AG04449 (cell line): Measurements from ENCODE around the gene KRTAP2-1.
"Not testable (repeated sequence)": the region's sequence is repeated elsewhere in the genome, so short reads cannot be mapped to it uniquely, and the experiment has no call there.

Experiments used
- CTCF ChIA-PET: fragments of 350-600 bp; formaldehyde crosslinking; extraction: SDS; loops from one replicate; lab custom pipeline; 2021; ENCODE audit warnings: antibody characterized with exemption; lab: Yijun Ruan, JAX
- POLR2A ChIA-PET: fragments of 400-600, 350-600 bp; formaldehyde crosslinking; extraction: SDS; loops from one replicate; lab custom pipeline; 2020; ENCODE audit warnings: antibody characterized with exemption, inconsistent platforms; lab: Yijun Ruan, JAX
- DNase-seq: peaks from one replicate; pipeline ENCODE4 v3.0.0-alpha.2; 2010; ENCODE audit warnings: low read depth, low spot score
- H3K4me3 ChIP-seq: 2 replicates; pipeline ENCODE4 v1.5.1; 2011; ENCODE audit warnings: low read depth, mild to moderate bottlenecking, control low read depth, low read length
- TF ChIP-seq, protein P1 (sequence below): IDR thresholded peaks from one replicate; pipeline ENCODE4 v1.5.1; 2011; ENCODE audit warnings: mild to moderate bottlenecking, moderate library complexity, low read length, control low read depth, inconsistent platforms; ENCODE audit not compliant: insufficient read depth; ENCODE audit errors: missing control alignments

The KRTAP2-1 gene

DNA sequence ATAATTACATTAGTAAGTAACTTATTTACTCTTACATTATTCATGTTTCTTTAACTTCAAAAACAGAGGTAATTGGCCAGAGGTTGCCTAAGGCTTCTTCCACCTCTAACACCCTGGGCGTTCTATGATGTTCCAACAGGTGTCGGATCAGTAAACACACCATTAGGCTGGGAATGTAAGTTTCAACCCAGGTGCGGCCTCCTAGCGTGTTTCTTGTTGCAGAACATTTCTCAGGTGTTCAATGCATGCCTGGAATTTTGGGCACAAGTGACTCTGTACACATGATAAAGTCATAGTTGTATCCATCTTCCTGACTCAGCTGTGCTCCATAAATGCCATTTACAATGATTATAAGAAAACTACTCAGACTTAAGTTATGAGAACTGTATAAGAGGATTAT is 6.9 kb upstream of the KRTAP2-1 start:
- no peak for DNase-seq
- CTCF ChIA-PET: interaction anchor here (1.1 to 1.4 kb wide), 2 partner anchors 268 to 595 kb away, joined by 3 to 4 read pairs; no protein-coding TSS in a partner anchor
- POLR2A ChIA-PET: no interaction called here
- H3K4me3 ChIP-seq: no peak overlapping the region
- TF ChIP-seq, protein P1, sequence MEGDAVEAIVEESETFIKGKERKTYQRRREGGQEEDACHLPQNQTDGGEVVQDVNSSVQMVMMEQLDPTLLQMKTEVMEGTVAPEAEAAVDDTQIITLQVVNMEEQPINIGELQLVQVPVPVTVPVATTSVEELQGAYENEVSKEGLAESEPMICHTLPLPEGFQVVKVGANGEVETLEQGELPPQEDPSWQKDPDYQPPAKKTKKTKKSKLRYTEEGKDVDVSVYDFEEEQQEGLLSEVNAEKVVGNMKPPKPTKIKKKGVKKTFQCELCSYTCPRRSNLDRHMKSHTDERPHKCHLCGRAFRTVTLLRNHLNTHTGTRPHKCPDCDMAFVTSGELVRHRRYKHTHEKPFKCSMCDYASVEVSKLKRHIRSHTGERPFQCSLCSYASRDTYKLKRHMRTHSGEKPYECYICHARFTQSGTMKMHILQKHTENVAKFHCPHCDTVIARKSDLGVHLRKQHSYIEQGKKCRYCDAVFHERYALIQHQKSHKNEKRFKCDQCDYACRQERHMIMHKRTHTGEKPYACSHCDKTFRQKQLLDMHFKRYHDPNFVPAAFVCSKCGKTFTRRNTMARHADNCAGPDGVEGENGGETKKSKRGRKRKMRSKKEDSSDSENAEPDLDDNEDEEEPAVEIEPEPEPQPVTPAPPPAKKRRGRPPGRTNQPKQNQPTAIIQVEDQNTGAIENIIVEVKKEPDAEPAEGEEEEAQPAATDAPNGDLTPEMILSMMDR: no peak

DNA sequence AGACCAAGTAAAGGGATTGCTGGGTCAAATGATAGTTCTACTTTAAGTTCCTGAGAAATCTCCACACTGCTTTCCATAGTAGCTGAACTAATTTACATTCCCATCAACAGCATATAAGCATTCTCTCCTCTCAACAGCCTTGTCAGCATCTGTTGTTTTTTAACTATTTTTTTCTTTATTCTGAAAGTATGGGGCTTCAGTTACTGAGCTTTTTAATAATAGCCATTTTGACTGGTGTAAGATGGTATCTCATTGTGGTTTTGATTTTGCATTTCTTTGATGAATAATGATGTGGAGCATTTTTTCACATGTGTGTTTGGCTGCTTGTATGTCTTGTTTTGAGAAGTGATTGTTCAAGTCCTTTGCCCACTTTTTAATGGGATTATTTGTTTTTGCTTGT is 5.5 kb upstream of the KRTAP2-1 start:
- ChIA-PET POLR2A (no interaction called here), CTCF (interaction anchor here (0.6 to 1.4 kb wide), 2 partner anchors 270 to 338 kb away, joined by 3 to 4 read pairs; no protein-coding TSS in a partner anchor)
- H3K4me3 ChIP-seq: no peak overlapping the region
- DNase-seq: no peak
- TF ChIP-seq, protein P1: no peak

DNA sequence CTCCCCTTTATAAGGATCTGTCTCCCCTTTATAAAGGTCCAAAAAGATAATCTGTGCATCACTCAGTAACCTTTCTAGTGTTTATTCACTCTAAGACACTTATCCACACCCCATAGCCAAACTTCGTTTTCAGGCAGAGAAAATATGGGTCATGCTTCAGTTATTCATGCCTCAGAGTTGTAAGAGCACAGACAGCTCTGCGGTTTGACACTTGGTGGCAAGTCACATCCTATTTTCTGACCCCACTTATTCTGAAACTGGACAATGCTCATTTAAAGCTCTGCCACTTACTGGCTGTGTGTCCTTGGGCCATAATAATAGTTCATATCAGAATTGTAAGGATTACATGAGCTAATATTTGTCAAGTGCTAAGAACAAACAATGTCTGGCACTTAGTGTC is 2.0 kb upstream of the KRTAP2-1 start:
- POLR2A ChIA-PET: interaction anchor here (1.0 to 2.1 kb wide), 3 partner anchors 10 to 193 kb away, joined by 4 to 31 read pairs (median 4); partner anchors contain the start of gene KRTAP2-3
- no peak overlapping the region for H3K4me3 ChIP-seq
- TF ChIP-seq, protein P1: no peak
- DNase-seq: no peak
- CTCF ChIA-PET: interaction anchor here (1.0 to 1.9 kb wide), 3 partner anchors 9 to 614 kb away, joined by 3 to 10 read pairs (median 3); no protein-coding TSS in a partner anchor

DNA sequence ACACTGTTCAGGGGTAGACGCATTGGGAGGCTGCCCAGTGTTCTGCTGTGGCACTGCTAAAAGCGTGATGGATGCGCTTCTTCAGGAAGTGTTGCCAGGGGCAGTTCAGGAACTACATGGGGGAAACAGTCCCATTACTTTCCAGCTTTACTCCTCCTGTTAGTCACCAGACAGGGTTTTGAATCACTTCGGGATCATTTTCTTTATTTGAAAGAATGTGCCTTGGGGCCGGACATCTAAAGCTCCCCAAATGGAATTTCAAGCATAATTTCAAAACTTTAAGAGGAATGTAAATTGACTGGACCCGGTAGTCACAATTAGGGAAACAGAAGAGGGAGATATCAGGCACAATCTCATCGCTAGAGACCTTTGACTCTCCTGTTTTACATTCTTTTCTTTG is 1.3 kb upstream of the KRTAP2-1 start:
- no peak overlapping the region for H3K4me3 ChIP-seq
- TF ChIP-seq, protein P1: no peak
- POLR2A ChIA-PET: interaction anchor here (0.6 to 2.1 kb wide), 9 partner anchors 9 to 332 kb away, joined by 3 to 31 read pairs (median 4); partner anchors contain the start of gene KRTAP2-3
- no peak for DNase-seq
- CTCF ChIA-PET: interaction anchor here (0.7 to 1.9 kb wide), 6 partner anchors 10 to 615 kb away, joined by 3 to 10 read pairs (median 3); no protein-coding TSS in a partner anchor

DNA sequence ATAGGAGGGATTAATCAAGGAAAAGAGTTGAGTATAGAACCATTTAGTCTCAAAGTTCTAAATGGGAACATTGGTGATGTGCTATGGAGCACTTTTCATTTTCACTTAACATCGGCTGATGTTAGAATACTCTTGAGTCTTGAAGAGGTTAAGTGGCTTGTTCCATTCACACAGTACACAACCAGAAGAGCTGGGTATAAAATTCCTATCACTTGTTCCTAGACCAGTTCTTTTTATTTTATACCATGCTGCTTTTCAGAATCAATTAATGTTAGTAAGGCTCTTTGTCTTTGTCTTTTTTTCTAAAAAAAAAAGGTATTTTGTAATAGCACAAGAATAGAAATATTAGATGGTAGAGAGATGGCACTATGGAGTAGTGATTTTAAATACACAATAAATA is 4.2 kb downstream of the KRTAP2-1 start:
- ChIA-PET POLR2A (no interaction called here), CTCF (interaction anchor here (1.0 kb wide), 1 partner anchor 506 kb away, joined by 3 read pairs; no protein-coding TSS in a partner anchor)
- TF ChIP-seq, protein P1: no peak
- no peak for DNase-seq
- no peak overlapping the region for H3K4me3 ChIP-seq

DNA sequence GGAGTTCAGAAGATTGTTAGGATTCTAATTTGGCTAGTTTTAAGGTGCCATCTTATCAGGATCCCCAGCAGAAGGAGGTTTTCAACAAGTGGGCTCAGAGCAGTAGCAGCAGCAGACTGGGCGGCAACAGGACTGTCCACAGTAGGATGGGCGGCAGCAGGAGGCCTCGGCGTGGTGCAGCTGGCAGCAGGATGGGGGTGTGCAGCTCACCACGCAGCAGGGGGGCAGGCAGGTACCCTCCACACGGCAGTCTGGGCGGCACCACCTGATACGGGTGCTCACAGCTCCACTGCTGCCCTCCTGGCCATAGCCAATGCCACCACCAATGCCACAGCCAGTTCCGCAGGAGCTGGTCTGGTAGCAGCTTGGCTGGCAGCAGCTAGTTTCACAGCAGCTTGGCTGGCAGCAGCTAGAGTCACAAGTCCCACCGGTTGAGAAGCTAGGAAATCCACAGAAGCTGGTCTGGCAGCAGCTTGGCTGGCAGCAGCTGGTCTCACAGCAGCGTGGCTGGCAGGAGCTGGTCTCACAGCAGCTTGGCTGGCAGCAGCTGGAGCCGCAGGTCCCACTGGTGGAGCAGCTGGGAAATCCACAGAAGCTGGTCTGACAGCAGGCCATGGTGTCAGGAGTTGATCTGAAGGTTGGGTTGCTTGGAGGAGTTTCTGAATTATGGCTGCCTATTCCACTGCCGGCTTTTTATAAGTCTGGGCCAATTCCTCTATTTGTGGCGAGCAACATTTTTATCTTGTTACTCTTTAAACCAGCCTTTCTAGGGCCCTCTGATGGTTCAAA is 6.1 kb downstream of the KRTAP2-1 start, which contains the start of gene KRTAP1-1:
Gene KRTAP1-1, minus strand, starts transcription at position 668 of the 789 bp plus-strand sequence. Its CDS starts 53 bp downstream, at position 615.
- DNase-seq, H3K4me3 ChIP-seq, POLR2A ChIA-PET: not testable (repeated sequence)
- CTCF ChIA-PET: interaction anchor here (1.3 kb wide), 1 partner anchor 281 kb away, joined by 3 read pairs; no protein-coding TSS in a partner anchor
